ENCODE data around the gene SSH2.

SSH2 gene

DNA sequence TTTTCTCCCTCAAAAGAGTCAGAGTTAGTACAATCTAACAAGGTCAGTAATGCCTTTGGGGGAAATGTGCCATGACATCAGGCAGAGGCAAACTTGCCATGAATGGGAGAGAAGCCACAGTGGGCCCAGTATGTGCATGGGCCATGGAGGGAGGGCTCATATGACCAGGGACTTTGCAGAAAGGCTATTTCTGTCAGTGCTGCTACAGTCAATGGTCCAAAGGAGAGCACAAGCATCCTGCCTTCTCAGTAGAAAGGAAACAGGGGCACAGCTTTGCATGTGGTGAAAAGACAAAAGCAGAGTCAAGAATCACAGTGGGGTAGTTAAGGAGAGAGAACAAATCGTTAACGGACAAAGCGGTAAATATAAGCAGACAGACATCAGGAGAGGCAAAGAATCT, 296.1 kb downstream of the SSH2 start:
- TF ChIP-seq, protein P1, sequence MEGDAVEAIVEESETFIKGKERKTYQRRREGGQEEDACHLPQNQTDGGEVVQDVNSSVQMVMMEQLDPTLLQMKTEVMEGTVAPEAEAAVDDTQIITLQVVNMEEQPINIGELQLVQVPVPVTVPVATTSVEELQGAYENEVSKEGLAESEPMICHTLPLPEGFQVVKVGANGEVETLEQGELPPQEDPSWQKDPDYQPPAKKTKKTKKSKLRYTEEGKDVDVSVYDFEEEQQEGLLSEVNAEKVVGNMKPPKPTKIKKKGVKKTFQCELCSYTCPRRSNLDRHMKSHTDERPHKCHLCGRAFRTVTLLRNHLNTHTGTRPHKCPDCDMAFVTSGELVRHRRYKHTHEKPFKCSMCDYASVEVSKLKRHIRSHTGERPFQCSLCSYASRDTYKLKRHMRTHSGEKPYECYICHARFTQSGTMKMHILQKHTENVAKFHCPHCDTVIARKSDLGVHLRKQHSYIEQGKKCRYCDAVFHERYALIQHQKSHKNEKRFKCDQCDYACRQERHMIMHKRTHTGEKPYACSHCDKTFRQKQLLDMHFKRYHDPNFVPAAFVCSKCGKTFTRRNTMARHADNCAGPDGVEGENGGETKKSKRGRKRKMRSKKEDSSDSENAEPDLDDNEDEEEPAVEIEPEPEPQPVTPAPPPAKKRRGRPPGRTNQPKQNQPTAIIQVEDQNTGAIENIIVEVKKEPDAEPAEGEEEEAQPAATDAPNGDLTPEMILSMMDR (IDR thresholded peaks at IDR 0.05): no peak
- no peaks in the 10 kb centered on the region for H3K36me3 ChIP-seq (ENCODE audit: control insufficient read depth, insufficient read depth, low read length)

DNA sequence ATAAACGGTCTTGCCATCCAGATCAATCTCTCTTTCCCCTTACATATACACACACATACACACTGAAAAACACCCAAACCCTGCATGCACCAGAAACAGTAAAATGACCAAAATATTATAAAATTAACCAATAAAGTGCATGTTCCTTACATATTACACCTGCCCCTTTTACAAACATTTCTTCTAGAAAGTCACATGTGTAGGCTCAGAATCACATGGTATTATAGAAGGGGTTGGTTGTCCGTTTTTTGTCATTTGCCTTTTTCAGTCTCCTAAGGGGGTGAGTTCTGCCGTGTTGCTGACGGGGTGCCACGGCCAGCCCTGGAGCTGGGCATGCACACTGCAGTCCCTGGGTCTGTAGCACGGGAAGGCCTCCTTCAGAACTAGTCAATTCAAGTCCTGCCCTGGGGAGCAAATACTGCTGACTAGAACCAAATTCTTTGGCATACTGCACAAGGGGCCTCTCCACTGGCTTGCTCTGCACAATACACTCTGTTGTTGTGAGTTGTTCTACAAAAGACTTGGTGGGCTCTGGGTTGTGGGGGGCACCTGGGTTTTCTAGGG, 299.3 kb downstream of the SSH2 start:
- Histone ChIP-seq H3K27me3 (ENCODE audit: control insufficient read depth, insufficient read depth, low read length) (no peaks in the 10 kb centered on the region), H3K27ac (no peak overlapping the region), H3K4me2 (ENCODE audit: low read length) (no peak overlapping the region), H3K36me3 (ENCODE audit: control insufficient read depth, insufficient read depth, low read length) (no peaks in the 10 kb centered on the region), H3K4me1 (peaks cover 24% of the 10 kb centered on the region), H3K9ac (no peak overlapping the region), H3K79me2 (no peaks in the 10 kb centered on the region), H2AFZ (no peak overlapping the region), H3K4me3 (ENCODE audit: low read depth, low read length) (no peak overlapping the region), H3K9me3 (ENCODE audit: control insufficient read depth, low read length) (no peaks in the 10 kb centered on the region)
- TF ChIP-seq, protein P1 (IDR thresholded peaks at IDR 0.05): no peak

More for the DNA sequence above, 296.1 kb downstream of the SSH2 start:
- peaks cover 5% of the 10 kb centered on the region for H3K4me1 ChIP-seq
- no peaks in the 10 kb centered on the region for H3K9me3 ChIP-seq (ENCODE audit: control insufficient read depth, low read length)
- H2AFZ ChIP-seq: no peak overlapping the region
- H3K27me3 ChIP-seq (ENCODE audit: control insufficient read depth, insufficient read depth, low read length): no peaks in the 10 kb centered on the region
- H3K4me2 ChIP-seq (ENCODE audit: low read length): no peak overlapping the region
- H3K79me2 ChIP-seq: no peaks in the 10 kb centered on the region
- no peak overlapping the region for H3K9ac ChIP-seq
- no peak overlapping the region for H3K27ac ChIP-seq
- H3K4me3 ChIP-seq (ENCODE audit: low read depth, low read length): no peak overlapping the region

DNA sequence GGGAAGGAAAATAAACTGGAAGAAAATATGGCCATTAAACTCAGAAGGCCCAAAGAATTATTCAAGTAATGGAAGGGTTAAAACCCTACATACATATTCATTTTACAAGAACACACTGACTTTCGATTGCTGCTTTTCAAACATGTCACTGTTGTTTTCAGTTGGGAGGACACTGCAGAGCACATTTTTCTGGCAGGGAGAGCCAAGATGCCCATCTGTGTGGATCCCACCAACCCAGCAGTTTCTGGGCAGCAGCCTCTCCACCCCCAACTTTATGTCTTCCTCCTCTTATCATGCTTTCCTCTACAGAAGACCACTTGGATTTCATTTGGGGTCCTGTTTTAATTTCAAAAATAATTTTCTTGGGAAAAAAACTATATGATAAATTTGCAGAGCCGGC, 300.2 kb downstream of the SSH2 start:
- H2AFZ ChIP-seq: no peak overlapping the region
- H3K27ac ChIP-seq: no peak overlapping the region
- H3K27me3 ChIP-seq (ENCODE audit: control insufficient read depth, insufficient read depth, low read length): no peaks in the 10 kb centered on the region
- H3K36me3 ChIP-seq (ENCODE audit: control insufficient read depth, insufficient read depth, low read length): no peaks in the 10 kb centered on the region
- H3K9me3 ChIP-seq (ENCODE audit: control insufficient read depth, low read length): no peaks in the 10 kb centered on the region
- H3K4me3 ChIP-seq (ENCODE audit: low read depth, low read length): no peak overlapping the region
- peaks cover 26% of the 10 kb centered on the region for H3K4me1 ChIP-seq
- no peaks in the 10 kb centered on the region for H3K79me2 ChIP-seq
- TF ChIP-seq, protein P1 (IDR thresholded peaks at IDR 0.05): no peak
- no peak overlapping the region for H3K9ac ChIP-seq
- no peak overlapping the region for H3K4me2 ChIP-seq (ENCODE audit: low read length)

DNA sequence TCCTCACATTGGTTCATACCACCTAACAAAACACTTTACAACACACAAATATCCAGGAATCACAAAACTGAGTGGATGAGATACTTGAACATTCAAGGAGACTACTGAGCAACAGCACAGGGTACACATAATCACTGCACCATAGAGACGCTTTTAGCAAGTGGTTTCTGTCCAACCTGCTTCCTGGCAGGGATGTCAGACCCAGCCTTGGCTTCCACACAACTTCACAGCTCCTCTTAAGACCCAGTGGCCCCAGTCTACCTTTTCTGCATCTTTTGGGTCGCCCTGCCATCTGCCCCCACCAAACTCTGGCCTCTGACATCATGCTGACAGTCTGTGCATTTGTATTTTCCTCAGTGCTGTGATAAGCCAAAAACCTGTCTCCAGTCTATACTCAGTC, 301.4 kb downstream of the SSH2 start:
- H3K4me1 ChIP-seq: peaks cover 35% of the 10 kb centered on the region
- H2AFZ ChIP-seq: no peak overlapping the region
- no peaks in the 10 kb centered on the region for H3K27me3 ChIP-seq (ENCODE audit: control insufficient read depth, insufficient read depth, low read length)
- no peak overlapping the region for H3K4me3 ChIP-seq (ENCODE audit: low read depth, low read length)
- H3K9ac ChIP-seq: no peak overlapping the region
- H3K79me2 ChIP-seq: no peaks in the 10 kb centered on the region
- TF ChIP-seq, protein P1 (IDR thresholded peaks at IDR 0.05): no peak
- peak overlapping the region; percentile 21 for H3K27ac ChIP-seq
- no peak overlapping the region for H3K4me2 ChIP-seq (ENCODE audit: low read length)
- H3K9me3 ChIP-seq (ENCODE audit: control insufficient read depth, low read length): no peaks in the 10 kb centered on the region
- no peaks in the 10 kb centered on the region for H3K36me3 ChIP-seq (ENCODE audit: control insufficient read depth, insufficient read depth, low read length)

DNA sequence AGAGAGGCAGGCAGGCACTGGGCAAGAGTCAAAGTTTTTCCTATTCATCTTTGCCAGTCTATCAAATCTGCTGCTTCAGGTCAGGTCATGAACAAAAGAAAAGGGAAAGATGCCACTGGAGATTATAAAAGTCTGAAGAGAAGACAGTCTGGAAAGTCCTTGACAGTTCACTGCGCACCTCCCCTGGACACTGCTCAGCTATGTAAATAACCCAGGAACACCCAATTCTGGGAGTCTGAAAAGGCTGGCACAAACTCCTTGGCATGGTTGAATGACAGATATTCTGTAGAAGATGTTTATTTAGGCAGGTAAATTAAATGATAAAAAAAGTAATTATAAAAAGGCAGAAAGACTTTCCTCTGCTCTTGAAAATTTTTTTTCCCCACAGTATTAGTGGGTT, 302.1 kb downstream of the SSH2 start:
- H3K4me2 ChIP-seq (ENCODE audit: low read length): peak overlapping the region; percentile 27
- no peak overlapping the region for H3K9ac ChIP-seq
- no peaks in the 10 kb centered on the region for H3K27me3 ChIP-seq (ENCODE audit: control insufficient read depth, insufficient read depth, low read length)
- TF ChIP-seq, protein P1 (IDR thresholded peaks at IDR 0.05): no peak
- H2AFZ ChIP-seq: no peak overlapping the region
- no peaks in the 10 kb centered on the region for H3K79me2 ChIP-seq
- H3K4me3 ChIP-seq (ENCODE audit: low read depth, low read length): no peak overlapping the region
- peaks cover 42% of the 10 kb centered on the region for H3K4me1 ChIP-seq
- H3K9me3 ChIP-seq (ENCODE audit: control insufficient read depth, low read length): no peaks in the 10 kb centered on the region
- H3K36me3 ChIP-seq (ENCODE audit: control insufficient read depth, insufficient read depth, low read length): no peaks in the 10 kb centered on the region
- H3K27ac ChIP-seq: peak overlapping the region; percentile 48

Data from parathyroid adenoma (tissue), 2 donors.